ENCODE data around the gene LKAAEAR1. TPM values are rescaled to one million over a fixed set of nuclear protein-coding genes. Genes with fewer than 3 reads are reported as not detected.

Gene LKAAEAR1
- total RNA-seq, 2 donors from 2014 or later, result not detected

DNA sequence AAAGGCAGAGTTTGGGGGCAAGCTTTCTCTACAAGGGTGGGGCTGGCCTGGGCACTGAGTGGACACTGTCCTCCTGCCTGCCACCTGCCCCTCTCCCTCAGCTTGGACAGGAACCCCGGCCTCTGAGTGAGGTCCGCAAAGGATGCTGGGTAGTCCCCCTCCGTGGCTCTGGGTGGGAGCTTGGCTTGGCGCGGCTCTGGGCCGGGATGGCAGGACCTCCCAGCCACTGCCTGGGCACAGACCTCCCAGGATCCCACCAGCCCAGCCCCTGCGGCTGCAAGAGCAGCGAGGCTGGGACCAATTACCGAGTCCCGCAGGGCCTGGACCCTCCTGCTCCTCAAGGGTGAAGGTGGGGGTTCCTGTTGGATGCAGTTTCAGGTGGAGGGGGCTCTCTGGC is 31.9 kb downstream of the LKAAEAR1 start:
- no peak for DNase-seq (ENCODE audit: low spot score)
- H3K27ac ChIP-seq, result peak overlapping the region; percentile 41 to 54
- peaks cover 0 to 4% of the 10 kb centered on the region in 2 donors for H3K27me3 ChIP-seq
- no peaks in the 10 kb centered on the region for H3K9me3 ChIP-seq
- H3K4me3 ChIP-seq, result no peak overlapping the region
- TF ChIP-seq, protein P1, sequence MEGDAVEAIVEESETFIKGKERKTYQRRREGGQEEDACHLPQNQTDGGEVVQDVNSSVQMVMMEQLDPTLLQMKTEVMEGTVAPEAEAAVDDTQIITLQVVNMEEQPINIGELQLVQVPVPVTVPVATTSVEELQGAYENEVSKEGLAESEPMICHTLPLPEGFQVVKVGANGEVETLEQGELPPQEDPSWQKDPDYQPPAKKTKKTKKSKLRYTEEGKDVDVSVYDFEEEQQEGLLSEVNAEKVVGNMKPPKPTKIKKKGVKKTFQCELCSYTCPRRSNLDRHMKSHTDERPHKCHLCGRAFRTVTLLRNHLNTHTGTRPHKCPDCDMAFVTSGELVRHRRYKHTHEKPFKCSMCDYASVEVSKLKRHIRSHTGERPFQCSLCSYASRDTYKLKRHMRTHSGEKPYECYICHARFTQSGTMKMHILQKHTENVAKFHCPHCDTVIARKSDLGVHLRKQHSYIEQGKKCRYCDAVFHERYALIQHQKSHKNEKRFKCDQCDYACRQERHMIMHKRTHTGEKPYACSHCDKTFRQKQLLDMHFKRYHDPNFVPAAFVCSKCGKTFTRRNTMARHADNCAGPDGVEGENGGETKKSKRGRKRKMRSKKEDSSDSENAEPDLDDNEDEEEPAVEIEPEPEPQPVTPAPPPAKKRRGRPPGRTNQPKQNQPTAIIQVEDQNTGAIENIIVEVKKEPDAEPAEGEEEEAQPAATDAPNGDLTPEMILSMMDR (IDR thresholded peaks at IDR 0.05), result no peak
- peaks cover 8% of the 10 kb centered on the region for H3K36me3 ChIP-seq
- H3K4me1 ChIP-seq, result peaks cover 0 to 50% of the 10 kb centered on the region in 2 donors

DNA sequence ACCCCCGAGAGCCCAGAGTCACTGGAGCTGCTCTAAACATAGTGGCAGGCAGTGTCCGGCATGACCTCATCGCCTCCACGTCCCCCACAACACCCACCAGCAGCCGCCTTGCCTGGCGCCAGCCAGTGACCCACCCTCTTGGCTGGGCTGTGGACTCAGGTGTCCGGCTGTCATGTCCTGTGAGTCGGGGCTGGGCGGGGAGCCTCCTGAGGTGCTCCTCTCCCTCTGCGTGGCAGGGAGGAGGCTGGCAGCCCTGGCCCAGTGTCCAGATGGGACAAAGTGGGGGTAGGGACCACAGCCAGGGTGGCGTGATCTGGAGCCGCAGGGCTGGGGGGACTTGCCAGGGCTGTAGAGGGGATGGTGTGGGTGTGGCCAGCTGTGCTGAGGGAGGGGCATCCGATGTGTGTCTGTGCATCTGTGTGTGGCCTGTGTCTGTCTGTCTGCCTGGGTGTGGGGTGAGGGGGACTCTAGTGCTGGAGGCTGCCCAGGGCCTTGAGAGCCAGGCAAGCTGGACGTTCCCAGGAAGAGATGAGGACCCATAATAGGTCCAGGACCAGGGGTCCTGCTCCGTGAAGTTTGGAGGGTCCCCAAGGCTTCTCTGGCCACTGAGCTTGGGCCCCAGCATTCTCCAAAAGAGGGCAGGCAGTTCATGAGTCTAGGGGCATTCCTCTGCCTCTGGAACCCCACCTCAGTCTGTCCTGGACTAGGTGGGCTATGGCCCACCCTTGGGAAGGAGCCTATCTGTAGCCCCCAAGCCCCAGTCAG is 32.5 kb downstream of the LKAAEAR1 start:
- DNase-seq (ENCODE audit: low spot score), result peak; percentile 68
- H3K4me1 ChIP-seq, result peaks cover 0 to 49% of the 10 kb centered on the region in 2 donors
- H3K36me3 ChIP-seq, result peaks cover 14% of the 10 kb centered on the region

GRCh38 chr20:64051033-64051452 is 33.2 kb downstream of the LKAAEAR1 start:
- peak overlapping the region in 1 of 2 donors; percentile 49 for H3K4me3 ChIP-seq
- TF ChIP-seq, protein P1 (IDR thresholded peaks at IDR 0.05), result no peak

More for the DNA sequence above, 32.5 kb downstream of the LKAAEAR1 start:
- Histone ChIP-seq H3K9me3 (no peaks in the 10 kb centered on the region), H3K4me3 (peak overlapping the region in 1 of 2 donors; percentile 49), H3K27ac (peak overlapping the region; percentile 62 to 69), H3K27me3 (peaks cover 0 to 4% of the 10 kb centered on the region in 2 donors)
- TF ChIP-seq, protein P1 (IDR thresholded peaks at IDR 0.05), result no peak

DNA sequence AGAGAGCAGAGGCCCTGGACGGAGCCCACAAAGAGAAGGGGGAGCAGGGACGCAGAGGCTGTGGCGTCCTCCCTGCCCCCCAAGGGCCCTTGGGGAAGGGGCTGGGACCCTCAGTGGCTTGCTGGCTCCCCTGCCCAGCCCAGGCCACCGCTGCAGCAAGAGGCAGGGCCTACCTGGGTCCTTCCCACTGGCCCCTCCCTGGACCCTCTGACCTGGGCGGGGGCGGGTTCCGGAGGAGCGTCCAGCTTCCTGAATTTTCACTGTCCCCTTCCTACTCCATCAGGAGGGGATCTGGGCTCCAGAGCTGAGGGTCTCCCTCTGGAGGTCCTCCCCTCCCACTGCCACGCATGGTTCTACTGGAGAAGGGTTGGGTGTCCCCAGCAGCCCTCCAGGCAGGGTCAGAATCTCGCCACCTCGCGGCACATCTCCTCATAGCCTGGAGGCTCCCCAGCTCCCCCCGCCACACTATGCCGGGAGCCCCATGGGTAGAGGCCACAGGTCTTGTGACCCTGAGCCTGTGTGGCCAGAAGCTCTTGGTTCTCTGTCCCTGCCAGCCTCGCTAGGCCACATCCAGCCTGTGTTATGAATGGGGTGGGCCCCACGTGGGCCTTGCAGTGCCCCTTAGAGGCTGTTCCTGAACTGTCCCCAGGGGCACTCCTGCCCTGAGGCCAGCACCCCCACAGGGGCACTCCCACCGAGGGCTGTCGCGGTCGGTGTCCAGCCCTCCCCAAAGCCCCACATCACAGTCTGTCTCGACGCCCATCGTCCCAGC is 33.8 kb downstream of the LKAAEAR1 start:
- TF ChIP-seq, protein P1 (IDR thresholded peaks at IDR 0.05), result no peak
- no peak for DNase-seq (ENCODE audit: low spot score)
- Histone ChIP-seq H3K9me3 (no peaks in the 10 kb centered on the region), H3K36me3 (peaks cover 18% of the 10 kb centered on the region), H3K27me3 (peaks cover 4 to 5% of the 10 kb centered on the region in 2 donors), H3K4me3 (peak overlapping the region; percentile 17 to 49), H3K27ac (peak overlapping the region; percentile 62 to 69), H3K4me1 (peaks cover 0 to 38% of the 10 kb centered on the region in 2 donors)

More at GRCh38 chr20:64051033-64051452, 33.2 kb downstream of the LKAAEAR1 start:
- Histone ChIP-seq H3K27me3 (peaks cover 4% of the 10 kb centered on the region in 2 donors), H3K9me3 (no peaks in the 10 kb centered on the region), H3K4me1 (peaks cover 0 to 42% of the 10 kb centered on the region in 2 donors), H3K27ac (peak overlapping the region; percentile 62 to 69), H3K36me3 (peaks cover 18% of the 10 kb centered on the region)
- no peak for DNase-seq (ENCODE audit: low spot score)

GRCh38 chr20:64049878-64050260 is 34.3 kb downstream of the LKAAEAR1 start:
- peak overlapping the region; percentile 62 to 69 for H3K27ac ChIP-seq
- TF ChIP-seq, protein P1 (IDR thresholded peaks at IDR 0.05), result no peak
- peaks cover 4 to 5% of the 10 kb centered on the region in 2 donors for H3K27me3 ChIP-seq
- no peaks in the 10 kb centered on the region for H3K9me3 ChIP-seq
- peaks cover 0 to 32% of the 10 kb centered on the region in 2 donors for H3K4me1 ChIP-seq
- peak overlapping the region; percentile 17 to 49 for H3K4me3 ChIP-seq
- DNase-seq (ENCODE audit: low spot score), result no peak
- peaks cover 18% of the 10 kb centered on the region for H3K36me3 ChIP-seq
